T-helper 2 cell treated with Interferon-gamma antibody and Interleukin-4, amounts not matched to agents 5 μg/mL and 100 μg/mL, for 36 hours (primary cell): Measurements from ENCODE around the gene EGFL8.

Experiments used
- DNase-seq: peaks from one replicate; pipeline ENCODE4 v3.0.0; 2021; ENCODE audit warnings: low spot score
- H3K27ac Mint-ChIP-seq: one replicate; pipeline ENCODE4 v1.8.0; 2021; ENCODE audit warnings: mild to moderate bottlenecking, mixed read lengths
- H3K27me3 Mint-ChIP-seq: one replicate; pipeline ENCODE4 v1.8.0; 2021; ENCODE audit warnings: low read depth, mixed read lengths
- H3K36me3 Mint-ChIP-seq: one replicate; pipeline ENCODE4 v1.8.0; 2021; ENCODE audit warnings: low read depth, mixed read lengths
- H3K4me1 Mint-ChIP-seq: one replicate; pipeline ENCODE4 v1.8.0; 2021; ENCODE audit warnings: low read depth, mixed read lengths
- H3K4me3 Mint-ChIP-seq: one replicate; pipeline ENCODE4 v1.8.0; 2022; ENCODE audit warnings: mild to moderate bottlenecking, moderate library complexity, mixed read lengths
- H3K9me3 Mint-ChIP-seq: one replicate; pipeline ENCODE4 v1.8.0; 2021; ENCODE audit warnings: mixed read lengths

Gene EGFL8

GRCh38 chr6:32151181-32151862 lies 13.1 kb upstream of the EGFL8 start:
- Mint-ChIP-seq H3K36me3 (no peaks in the 10 kb centered on the region), H3K27me3 (peaks cover 61% of the 10 kb centered on the region), H3K9me3 (no peaks in the 10 kb centered on the region), H3K27ac (no peak overlapping the region), H3K4me3 (no peak overlapping the region), H3K4me1 (peaks cover 32% of the 10 kb centered on the region)
- DNase-seq = no peak

- DNase-seq = no peak
- Mint-ChIP-seq H3K27ac (no peak within 1 kb of the TSS), H3K4me3 (peak within 1 kb of the TSS; percentile 57), H3K36me3 (no peaks in the 10 kb centered on the region), H3K4me1 (peaks cover 32% of the 10 kb centered on the region), H3K9me3 (no peaks in the 10 kb centered on the region), H3K27me3 (peaks cover 53% of the 10 kb centered on the region)
These were observed 12.3 kb upstream of the EGFL8 start, which contains the start of gene PRRT1 for GRCh38 chr6:32151863-32152768. PRRT1 (minus strand) TSS chr6:32151939; CDS start chr6:32151827, 112 bp downstream.

- no peak overlapping the region for H3K27ac Mint-ChIP-seq
- H3K9me3 Mint-ChIP-seq = no peaks in the 10 kb centered on the region
- H3K4me1 Mint-ChIP-seq = peaks cover 28% of the 10 kb centered on the region
- H3K27me3 Mint-ChIP-seq = peaks cover 45% of the 10 kb centered on the region
- peak overlapping the region; percentile 57 for H3K4me3 Mint-ChIP-seq
- DNase-seq = no peak
- peaks cover 3% of the 10 kb centered on the region for H3K36me3 Mint-ChIP-seq
These were observed 11.4 kb upstream of the EGFL8 start for GRCh38 chr6:32152769-32153563.

GRCh38 chr6:32153564-32154513 lies 10.6 kb upstream of the EGFL8 start, which contains the start of gene PPT2:
PPT2 (plus strand) TSS chr6:32154141; CDS start chr6:32154595, 454 bp downstream.
- H3K4me1 Mint-ChIP-seq = peaks cover 24% of the 10 kb centered on the region
- DNase-seq = peak; percentile 59
- peaks cover 36% of the 10 kb centered on the region for H3K27me3 Mint-ChIP-seq
- peak within 1 kb of the TSS; percentile 92 for H3K27ac Mint-ChIP-seq
- peak within 1 kb of the TSS; percentile 99 for H3K4me3 Mint-ChIP-seq
- H3K9me3 Mint-ChIP-seq = no peaks in the 10 kb centered on the region
- peaks cover 3% of the 10 kb centered on the region for H3K36me3 Mint-ChIP-seq

GRCh38 chr6:32154514-32155161 lies 9.8 kb upstream of the EGFL8 start:
- Mint-ChIP-seq H3K4me3 (peak overlapping the region; percentile 99), H3K36me3 (peaks cover 3% of the 10 kb centered on the region), H3K4me1 (peaks cover 21% of the 10 kb centered on the region)

GRCh38 chr6:32156891-32157290 lies 7.5 kb upstream of the EGFL8 start:
- peaks cover 19% of the 10 kb centered on the region for H3K4me1 Mint-ChIP-seq
- DNase-seq = no peak
- H3K27me3 Mint-ChIP-seq = peaks cover 16% of the 10 kb centered on the region
- H3K27ac Mint-ChIP-seq = no peak overlapping the region
- no peak overlapping the region for H3K4me3 Mint-ChIP-seq
- no peaks in the 10 kb centered on the region for H3K9me3 Mint-ChIP-seq
- peaks cover 3% of the 10 kb centered on the region for H3K36me3 Mint-ChIP-seq

More at GRCh38 chr6:32154514-32155161, 9.8 kb upstream of the EGFL8 start:
- H3K9me3 Mint-ChIP-seq = no peaks in the 10 kb centered on the region
- H3K27me3 Mint-ChIP-seq = peaks cover 31% of the 10 kb centered on the region
- H3K27ac Mint-ChIP-seq = peak overlapping the region; percentile 92
- DNase-seq = peak; percentile 56

GRCh38 chr6:32158052-32158451 lies 6.3 kb upstream of the EGFL8 start:
- Mint-ChIP-seq H3K4me1 (peaks cover 16% of the 10 kb centered on the region), H3K4me3 (no peak overlapping the region), H3K36me3 (peaks cover 3% of the 10 kb centered on the region), H3K9me3 (no peaks in the 10 kb centered on the region), H3K27ac (no peak overlapping the region), H3K27me3 (peaks cover 7% of the 10 kb centered on the region)
- DNase-seq = no peak

- no peak for DNase-seq
- no peaks in the 10 kb centered on the region for H3K4me1 Mint-ChIP-seq
- H3K4me3 Mint-ChIP-seq = no peak overlapping the region
- H3K27me3 Mint-ChIP-seq = no peaks in the 10 kb centered on the region
- no peak overlapping the region for H3K27ac Mint-ChIP-seq
- H3K36me3 Mint-ChIP-seq = peaks cover 12% of the 10 kb centered on the region
- H3K9me3 Mint-ChIP-seq = no peaks in the 10 kb centered on the region
These were observed 686 bp upstream of the EGFL8 start for GRCh38 chr6:32163559-32164258.

GRCh38 chr6:32166411-32167061 lies 2.1 kb downstream of the EGFL8 start:
- Mint-ChIP-seq H3K27ac (no peak overlapping the region), H3K9me3 (no peaks in the 10 kb centered on the region), H3K4me3 (no peak overlapping the region), H3K27me3 (no peaks in the 10 kb centered on the region), H3K4me1 (peaks cover 2% of the 10 kb centered on the region), H3K36me3 (peaks cover 26% of the 10 kb centered on the region)
- no peak for DNase-seq

- Mint-ChIP-seq H3K27me3 (no peaks in the 10 kb centered on the region), H3K36me3 (peaks cover 26% of the 10 kb centered on the region), H3K4me3 (no peak overlapping the region), H3K9me3 (no peaks in the 10 kb centered on the region), H3K27ac (no peak overlapping the region), H3K4me1 (peaks cover 2% of the 10 kb centered on the region)
- DNase-seq = no peak
These were observed 2.9 kb downstream of the EGFL8 start for GRCh38 chr6:32167154-32167760.

GRCh38 chr6:32167761-32168262 lies 3.4 kb downstream of the EGFL8 start:
- H3K9me3 Mint-ChIP-seq = no peaks in the 10 kb centered on the region
- peaks cover 5% of the 10 kb centered on the region for H3K4me1 Mint-ChIP-seq
- H3K27ac Mint-ChIP-seq = no peak overlapping the region
- DNase-seq = no peak
- H3K4me3 Mint-ChIP-seq = no peak overlapping the region
- H3K27me3 Mint-ChIP-seq = no peaks in the 10 kb centered on the region
- H3K36me3 Mint-ChIP-seq = peaks cover 26% of the 10 kb centered on the region
